Middle frontal gyrus (tissue), 1 donor: ENCODE results near the gene OR5M3.

Source experiments
- DNase-seq: peaks from one replicate; pipeline ENCODE4 v3.0.0-alpha.2; 2015; ENCODE audit warnings: low spot score; ENCODE audit errors: extremely low spot score

Gene OR5M3

DNA sequence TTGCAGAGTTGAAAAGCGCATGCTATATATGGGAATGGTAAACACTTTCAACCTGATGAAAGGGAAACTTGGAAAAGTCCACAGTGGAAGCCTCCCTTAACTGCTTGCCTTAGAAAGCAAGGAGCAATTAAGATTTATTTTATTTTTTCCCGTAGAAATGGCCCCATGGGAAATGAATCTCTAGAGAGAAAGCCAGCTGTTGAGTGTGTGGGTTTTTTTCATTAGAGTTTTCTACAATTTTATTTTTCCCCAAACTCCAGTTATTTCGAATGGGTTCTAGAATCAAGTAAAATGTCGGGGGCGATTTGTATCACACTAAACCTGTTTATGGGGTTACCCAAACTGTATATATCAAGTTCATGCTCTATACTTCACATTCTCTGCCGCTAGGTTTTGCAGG, at the start of gene OR5M3:
OR5M3 (minus strand) TSS at position 101 of the 400 bp plus-strand sequence. CDS start 2,855 bp downstream, outside the sequence.
- DNase-seq = no peak

- DNase-seq = no peak
Measured at GRCh38 chr11:56522008-56522407, 48.9 kb upstream of the OR5M3 start.

DNA sequence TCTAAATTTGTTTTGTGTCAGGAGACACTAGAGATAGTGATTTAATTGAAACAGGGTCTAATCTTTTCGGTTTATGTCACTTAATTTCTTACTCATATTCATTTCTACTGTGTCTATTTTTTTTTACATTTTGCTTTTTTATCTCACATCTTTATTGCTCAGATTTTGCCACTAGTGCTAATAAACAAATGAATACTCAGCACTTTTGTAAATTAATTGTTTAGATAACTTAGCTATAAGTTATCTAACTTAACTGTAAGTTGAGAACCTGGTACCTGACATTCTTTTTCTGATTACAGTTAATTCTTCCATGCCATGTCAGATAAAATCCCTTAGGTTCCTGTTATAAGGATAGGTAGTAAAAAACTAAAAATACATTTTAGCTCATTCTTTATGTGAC, 40.1 kb upstream of the OR5M3 start:
- no peak for DNase-seq

GRCh38 chr11:56509439-56509838, 36.3 kb upstream of the OR5M3 start:
- no peak for DNase-seq

GRCh38 chr11:56497010-56497409, 23.9 kb upstream of the OR5M3 start:
- no peak for DNase-seq

GRCh38 chr11:56495117-56495516, 22.0 kb upstream of the OR5M3 start:
- DNase-seq = no peak

GRCh38 chr11:56491270-56491669, 18.1 kb upstream of the OR5M3 start, which contains the start of gene OR5M8:
OR5M8 (minus strand) TSS chr11:56491370; CDS start chr11:56491370, 0 bp downstream.
- DNase-seq = no peak

- no peak for DNase-seq
Measured at GRCh38 chr11:56486801-56487200, 13.6 kb upstream of the OR5M3 start.

DNA sequence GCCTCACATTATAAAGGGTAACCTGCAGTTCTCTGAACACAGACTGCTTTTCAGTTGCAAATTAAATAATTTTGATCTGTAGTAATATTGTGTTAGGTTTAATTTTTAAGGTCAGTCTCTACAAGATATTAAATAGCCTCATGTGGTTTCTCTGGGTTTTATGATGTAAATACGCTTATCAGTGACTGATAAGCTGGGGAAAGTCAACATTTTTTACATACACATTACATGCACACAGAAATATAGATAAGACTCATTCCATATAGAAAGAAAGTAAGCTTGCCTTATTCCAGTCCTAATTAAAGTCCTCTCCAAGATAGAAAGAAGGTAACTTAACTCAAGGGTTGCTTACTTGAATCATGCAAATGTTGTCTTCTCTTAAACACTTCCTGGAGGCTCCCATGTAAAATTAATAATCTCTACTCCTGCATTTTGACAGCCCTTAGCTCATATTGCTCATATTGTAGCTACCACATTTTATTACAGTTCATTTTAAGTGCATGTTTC, 1.6 kb upstream of the OR5M3 start:
- no peak for DNase-seq

GRCh38 chr11:56457076-56457475, 16.1 kb downstream of the OR5M3 start:
- DNase-seq = no peak

GRCh38 chr11:56453521-56453920, 19.6 kb downstream of the OR5M3 start:
- DNase-seq = no peak
